SHP77 treated with DMSO at 0.1 percent for 48 hours (cell line): Measurements from ENCODE around the gene HNF1B.
"Not testable (repeated sequence)": the region's sequence is repeated elsewhere in the genome, so short reads cannot be mapped to it uniquely, and the experiment has no call there.

Experiments used
- DNase-seq: peaks from one replicate; lab custom pipeline; 2025; lab: John Stamatoyannopoulos, UW

HNF1B gene, protein sequence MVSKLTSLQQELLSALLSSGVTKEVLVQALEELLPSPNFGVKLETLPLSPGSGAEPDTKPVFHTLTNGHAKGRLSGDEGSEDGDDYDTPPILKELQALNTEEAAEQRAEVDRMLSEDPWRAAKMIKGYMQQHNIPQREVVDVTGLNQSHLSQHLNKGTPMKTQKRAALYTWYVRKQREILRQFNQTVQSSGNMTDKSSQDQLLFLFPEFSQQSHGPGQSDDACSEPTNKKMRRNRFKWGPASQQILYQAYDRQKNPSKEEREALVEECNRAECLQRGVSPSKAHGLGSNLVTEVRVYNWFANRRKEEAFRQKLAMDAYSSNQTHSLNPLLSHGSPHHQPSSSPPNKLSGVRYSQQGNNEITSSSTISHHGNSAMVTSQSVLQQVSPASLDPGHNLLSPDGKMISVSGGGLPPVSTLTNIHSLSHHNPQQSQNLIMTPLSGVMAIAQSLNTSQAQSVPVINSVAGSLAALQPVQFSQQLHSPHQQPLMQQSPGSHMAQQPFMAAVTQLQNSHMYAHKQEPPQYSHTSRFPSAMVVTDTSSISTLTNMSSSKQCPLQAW

DNA sequence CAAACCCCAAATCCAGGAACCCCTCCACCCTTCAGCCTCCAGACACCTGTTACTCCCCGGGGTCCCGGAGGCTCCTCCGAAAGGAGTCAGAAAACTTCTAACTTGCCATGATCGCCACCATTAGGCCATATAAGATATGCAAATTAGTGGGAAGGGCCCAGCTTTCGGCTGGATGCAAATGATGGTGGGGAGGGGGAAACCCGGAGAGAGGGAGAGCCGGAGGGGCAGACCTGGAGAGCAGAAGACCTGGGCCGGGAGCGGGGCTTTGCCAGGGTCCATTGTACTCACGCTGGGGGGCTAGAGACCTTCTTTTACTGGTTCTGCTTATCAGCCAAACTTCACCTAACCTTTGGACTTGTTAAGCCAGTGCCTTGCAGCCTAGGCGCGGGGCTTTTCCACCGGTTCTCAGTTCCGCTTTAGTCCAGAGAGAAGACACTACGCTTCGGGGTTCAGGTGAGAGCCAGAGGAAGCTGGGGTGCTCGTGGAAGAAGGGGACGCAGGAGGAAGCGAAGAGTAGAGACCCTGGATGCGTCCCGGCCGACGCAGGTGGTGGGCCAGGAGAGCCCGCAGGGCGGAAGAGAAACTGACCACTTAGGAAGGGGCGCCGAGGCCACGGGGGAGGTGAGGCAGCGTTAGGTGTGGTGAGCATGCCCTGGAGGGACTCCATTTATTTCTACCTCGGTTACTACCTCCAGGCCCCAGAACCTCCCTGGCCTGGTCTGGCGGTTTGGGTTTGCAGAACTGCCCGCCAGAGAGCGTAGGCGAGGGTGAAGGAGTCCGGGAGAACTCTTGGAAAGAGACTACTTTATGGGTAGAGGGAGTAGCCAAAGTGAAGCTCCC, at the start of gene HNF1B:
TSS of gene HNF1B (minus strand) at position 99 of the 840 bp plus-strand sequence. CDS start 175 bp downstream, outside the sequence.
- DNase-seq: no peak

DNA sequence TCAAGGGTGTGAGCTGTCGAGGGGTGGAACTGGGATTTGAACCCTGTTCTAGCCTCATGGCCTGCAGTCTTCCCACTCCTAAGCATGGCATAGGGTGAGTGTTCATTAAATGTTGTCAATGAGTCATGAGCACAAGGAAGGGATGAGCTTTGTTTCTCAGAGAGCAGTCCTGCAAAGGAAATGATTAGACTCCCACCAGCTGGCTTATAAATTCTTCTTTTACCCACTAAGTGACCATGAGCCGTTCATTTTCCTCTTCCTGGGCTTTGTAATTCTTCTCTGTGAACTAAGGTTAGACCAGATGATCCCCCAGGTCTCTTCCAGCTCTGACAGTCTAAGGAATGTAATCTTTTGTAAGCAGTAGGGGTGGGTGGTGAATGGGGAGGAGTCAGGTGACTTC, 47.9 kb upstream of the HNF1B start:
- no peak for DNase-seq

DNA sequence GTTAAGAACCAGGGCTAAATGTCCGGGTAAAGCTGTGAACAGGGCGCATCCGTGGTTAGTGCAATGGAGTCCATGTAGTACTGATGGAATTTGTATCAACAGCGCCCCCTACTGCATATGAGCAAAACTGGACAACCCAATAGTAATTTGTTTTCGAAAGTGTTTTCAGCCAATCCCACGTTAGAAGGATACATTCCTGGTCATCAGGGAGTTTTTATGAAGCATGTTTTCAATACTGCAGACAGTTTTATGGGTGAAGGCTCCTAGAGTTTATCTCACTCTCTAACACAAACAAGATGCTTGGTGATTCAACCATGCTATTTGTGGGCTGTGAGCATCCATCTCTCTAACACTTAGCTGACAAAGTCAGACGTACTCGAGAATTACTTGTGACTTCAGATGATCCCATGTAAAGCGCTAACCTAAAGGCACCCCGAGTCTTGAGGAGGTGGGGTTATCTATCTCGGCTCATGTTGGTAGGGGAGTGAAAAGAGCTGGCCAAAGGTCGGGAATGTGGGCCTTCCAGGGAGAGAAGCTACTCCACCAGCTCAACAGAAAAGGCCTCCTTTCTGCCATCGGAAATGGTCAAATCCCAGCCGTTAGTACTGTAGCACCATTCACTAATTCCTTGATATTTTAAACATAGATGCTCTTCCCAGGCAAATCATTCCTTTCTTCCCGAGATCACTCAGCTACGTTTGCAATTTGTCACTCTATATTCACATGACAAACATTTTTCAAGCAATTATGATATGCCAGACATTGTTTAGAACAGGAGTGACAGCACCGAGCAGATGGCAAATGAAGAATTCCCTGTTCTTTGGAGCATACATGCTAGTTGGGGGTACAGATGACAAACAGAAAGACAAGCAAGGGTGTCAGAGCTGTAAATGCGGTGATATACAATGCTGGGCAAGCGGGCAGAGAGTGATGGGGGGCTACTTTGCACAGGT, 46.9 kb upstream of the HNF1B start:
- DNase-seq: no peak

DNA sequence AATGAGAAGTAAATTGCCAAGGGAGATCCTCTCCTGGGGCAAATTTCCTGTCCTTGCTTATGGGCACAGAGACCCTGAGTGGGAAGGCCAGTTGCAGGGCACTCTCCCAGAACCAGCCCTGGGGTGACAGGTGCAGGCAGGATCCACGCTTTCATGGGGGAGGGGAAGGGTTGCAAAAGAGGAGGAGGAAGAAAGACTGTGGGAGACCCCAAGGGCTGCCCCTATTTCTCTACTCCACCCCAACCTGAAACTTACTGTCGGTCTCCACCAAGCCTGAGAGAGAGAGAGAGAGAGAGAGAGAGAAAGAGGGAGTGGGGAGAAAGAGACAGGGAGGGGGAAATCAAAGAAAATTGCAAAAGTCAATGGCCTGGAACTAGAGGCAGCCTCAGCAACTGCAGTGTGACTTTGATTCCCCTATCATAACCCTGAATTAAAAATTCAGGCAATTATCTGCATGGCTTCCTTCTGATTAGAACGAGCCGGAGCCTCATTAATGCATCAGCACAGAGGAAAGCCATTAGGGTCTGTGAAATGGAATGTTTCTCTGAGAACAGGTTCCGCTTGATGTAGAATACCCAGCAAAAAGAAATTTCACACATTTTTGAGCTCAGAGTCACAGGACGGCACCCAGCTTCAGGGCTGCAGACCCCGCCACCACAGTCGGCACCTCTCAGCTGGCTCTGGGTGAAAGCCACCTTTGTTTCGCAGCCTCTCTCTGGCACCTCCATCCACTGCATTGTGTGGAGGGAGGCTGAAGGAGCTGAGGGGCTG, 45.1 kb upstream of the HNF1B start:
- DNase-seq: no peak

DNA sequence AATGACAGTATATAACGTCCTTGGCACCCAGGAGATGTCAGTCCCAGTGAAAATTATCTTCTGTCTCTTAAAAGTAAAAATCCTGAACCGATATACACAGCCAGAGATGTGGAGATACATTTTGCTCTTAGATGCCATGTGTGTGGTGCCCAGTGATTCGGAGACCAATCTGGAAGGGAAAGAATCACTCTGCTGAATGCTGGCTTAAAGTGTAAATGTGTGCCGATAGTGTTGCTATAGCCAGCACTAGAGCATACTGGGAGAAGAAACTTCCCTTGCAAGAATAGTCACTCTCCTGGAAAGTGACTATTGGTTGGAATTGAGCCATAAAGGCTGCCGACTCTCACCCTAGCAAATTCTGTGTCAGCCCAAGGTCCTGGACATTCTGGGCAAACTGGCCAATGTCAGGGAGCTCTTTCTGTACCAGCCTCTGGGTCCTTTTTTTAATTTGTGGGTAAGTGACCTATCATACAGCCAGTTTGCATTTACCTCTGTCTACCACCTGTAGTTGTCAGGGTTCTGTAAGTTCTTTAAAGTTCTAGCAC, 44.2 kb upstream of the HNF1B start:
- DNase-seq: no peak

DNA sequence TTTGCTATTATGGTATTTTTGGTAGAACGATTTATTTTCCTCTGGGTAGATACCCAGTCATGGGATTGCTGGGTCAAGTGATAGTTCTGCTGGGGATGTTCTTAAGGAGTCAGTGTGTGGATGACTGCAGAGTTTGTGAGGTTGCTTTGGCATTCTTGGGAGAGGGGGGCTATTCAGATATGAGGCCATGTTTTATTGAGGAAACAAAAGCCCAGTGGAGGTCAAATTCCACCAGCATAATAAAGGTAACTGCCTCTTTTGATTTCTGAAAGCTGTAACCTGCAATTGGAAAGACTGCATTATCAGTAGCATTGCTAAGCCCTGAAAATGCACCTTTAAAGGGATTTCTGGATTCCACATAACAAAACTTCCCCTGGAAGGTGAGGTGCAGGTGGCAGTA, 43.7 kb upstream of the HNF1B start:
- DNase-seq: no peak

DNA sequence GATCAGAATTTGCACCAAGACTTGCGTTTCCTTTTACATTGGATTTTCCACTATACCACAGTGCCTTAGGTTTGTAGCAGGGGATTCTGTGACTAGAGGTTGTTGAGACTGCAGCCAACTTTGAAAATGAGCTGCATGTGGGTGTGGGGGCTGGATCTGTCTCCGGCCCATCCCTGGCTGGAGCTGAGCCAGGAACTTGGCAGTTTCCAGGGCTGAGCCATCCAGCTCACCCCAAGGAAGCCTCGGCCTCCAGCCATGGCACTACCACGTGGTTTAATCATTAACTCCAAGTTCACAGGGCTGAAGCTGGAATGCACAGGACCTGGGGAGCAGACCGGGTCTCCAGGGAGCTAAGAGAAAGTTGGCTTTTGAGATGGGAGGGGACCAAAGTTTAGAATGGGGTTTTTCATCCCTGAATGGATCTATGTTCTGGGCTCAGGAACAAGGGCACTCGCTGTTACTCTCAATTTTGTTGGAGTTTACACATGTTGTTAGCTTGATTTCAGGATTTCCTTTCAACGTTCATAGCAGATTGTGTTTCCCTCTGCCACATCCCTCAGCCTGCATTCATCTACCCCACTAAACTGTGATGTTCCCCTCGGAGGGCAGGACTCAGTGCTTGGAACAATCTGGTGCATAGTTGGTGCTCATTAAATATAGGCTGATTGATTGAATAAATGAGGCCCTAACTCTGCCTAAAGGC, 42.3 kb upstream of the HNF1B start:
- no peak for DNase-seq

DNA sequence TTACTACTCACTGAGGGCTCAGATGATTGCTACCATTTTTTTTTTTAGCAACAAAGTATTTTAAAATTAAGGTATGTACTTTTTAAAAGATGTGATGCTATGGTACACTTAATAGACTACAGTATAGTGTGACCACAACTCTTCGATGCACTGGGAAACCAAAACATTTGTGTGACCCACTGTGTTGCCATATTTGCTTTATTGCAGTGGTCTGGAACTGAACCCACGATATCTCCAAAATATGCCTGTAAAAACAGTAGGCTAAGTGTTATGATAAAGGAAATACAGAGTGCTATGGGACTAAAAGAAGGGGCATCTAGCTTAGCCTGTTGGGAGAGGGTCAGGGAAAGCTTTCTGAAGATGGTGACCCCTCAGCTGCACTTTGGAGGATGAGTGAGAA, 41.6 kb upstream of the HNF1B start:
- DNase-seq: no peak

DNA sequence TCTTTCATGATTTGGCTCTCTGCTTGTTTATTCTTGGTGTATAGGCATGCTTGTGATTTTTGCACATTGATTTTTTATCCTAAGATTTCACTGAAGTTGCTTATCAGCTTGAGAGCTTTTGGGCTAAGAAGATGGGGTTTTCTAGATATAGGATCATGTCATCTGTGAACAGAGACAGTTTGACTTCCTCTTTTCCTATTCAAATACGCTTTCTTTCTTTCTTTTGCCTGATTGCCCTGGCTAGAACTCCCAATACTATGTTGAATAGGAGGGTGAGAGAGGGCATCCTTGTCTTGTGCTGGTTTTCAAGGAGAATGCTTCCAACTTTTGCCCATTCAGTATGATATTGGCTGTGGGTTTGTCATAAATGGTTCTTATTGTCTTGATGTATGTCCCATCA, 37.6 kb upstream of the HNF1B start:
- not testable (repeated sequence) for DNase-seq

DNA sequence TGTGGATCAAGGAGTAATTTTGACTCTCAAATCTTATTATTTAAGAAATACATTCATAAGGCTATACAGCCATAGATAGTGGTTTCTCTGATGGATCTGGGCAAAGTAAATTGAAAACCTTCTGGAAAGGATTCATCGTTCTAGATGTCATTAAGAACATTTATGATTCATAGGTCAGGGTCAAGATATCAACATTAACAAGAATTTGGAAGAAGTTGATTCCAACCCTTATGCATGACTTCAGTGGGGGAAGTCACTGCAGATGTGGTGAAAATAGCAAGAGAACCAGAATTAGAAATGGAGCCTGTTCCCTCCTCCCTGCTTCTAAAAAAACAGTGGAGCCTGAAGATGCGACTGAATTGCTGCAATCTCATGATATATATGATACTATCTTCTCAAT, 36.6 kb upstream of the HNF1B start:
- no peak for DNase-seq

DNA sequence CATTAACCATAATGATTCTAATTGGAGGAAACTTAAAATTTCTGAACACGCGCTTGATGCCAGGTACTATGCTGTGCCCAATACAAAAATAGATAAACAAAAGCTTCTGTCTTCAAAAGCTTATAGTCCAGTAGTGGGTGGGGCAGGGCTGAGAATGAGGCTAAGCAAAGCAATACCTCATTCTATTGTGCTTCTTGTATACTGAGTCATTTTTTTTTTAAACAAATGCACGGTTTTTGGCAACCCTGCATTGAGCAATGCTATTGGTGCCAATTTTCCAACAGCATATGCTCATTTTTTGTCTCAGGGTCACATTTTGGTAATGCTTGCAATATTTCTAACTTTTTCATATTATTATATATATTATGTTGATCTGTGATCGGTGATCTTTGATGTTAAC, 34.7 kb upstream of the HNF1B start:
- no peak for DNase-seq

DNA sequence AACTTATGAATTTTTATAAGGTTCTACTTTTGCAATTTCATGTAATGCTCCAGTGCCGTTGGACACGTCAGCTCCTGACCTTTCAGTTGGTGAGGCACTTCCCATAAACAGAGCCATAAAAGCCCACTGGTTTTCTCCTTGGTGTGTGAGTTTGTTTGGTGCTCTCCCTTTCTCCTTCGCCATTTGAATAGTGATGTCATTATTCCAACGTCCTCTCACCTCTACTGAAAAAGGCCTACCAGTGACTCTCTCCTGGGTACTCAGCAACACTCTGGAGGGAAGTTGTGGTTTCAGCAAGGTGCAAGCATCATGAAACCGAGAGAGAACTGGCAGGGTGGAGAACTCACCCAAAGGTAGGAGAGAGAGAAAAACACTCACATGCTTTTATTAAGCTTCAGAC, 29.6 kb upstream of the HNF1B start:
- DNase-seq: no peak

DNA sequence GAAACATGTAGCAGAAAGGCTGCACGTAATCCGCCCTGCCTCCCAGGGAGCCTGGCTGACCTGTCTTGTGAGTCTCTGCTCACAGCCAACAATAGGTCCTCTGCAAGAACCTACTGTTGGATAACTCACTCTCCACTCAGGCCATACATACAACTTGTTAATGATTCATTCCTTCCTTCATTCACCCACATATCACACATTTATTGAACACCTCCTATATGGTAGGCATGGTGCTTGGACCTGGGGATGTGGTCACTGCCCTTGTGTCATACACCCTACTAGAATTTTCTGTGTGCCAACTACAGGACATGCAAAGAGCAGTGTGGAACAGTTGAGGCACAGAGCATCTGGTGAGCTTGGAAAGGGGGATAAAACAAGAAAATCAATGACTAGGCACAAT, 28.1 kb upstream of the HNF1B start:
- DNase-seq: no peak

DNA sequence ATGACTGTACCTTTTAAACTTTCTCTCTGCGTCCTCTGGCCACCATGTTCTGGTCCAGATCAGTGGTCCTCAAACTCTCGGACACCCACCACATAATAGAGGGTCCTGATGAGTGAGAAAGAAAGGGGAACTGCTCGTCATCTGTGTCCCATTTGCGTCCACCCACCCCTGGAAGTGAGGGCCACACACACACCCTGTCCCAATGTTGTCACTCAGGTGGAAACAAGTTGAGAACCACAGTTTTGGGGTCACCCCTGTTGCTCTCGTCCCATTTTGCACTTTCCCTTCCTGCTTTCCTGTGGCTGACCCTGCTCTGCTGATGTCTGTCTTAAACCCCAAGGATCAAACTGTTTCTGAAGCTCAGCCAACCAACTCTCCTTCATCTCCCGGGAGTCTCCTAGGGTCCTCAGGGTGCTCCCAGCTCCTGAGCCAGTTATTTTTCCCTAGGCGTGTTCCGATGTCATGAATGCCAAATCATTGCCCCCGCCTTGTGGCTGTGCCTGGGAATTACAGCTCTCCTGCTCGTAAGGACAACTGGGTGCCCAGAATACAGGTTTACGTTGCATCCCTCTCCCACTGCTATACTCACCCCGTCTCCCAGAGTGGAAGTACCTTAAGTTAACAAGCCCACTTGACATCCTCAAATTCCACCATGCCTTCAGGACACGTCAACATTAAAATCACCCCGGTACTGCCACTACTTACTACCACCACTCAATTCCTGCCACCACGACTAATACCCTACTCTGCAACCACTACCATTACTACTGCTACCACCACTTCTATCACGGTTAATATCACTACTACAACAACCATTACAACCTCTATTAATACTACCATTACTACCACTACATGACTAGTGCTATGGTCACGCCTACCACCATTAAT, 26.0 kb upstream of the HNF1B start:
- DNase-seq: peak; percentile 2

DNA sequence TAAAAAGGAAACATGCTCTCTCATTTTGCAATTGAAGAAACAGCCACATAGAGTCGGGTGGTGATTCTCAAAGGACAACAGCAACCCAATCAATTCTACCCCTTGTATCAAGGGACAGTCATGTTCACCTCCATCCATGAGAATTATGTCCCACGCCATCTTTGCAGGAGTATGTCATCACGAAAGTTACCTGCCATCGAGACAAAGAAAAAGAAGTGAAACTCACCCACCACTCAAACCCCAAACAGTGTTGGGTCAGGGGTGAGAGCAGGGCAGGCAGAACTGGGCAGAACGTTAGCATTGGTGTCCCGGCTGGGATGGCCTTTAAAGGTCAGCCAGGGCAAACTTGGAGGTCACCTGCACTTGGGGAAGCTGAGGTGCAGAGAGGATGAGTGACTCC, 24.2 kb upstream of the HNF1B start:
- no peak for DNase-seq

DNA sequence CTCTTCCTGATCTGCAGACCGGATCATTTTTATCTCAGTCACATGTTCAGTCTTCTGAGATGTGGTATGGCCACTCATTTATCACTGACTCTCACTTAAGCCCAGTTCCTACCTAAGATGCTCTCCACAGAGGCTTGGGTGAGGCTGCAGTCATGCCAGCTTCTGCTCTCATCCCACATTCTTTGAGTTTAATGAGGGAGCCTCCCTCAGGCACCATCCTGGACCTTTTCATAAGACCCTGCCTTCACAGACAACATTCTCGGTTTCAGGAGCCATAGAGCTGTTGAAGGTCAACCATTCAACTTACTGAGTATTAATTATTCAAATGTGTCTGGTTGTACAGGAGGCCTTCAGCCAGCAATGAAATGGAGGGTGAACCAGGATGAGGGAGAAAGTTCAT, 23.6 kb upstream of the HNF1B start:
- no peak for DNase-seq

DNA sequence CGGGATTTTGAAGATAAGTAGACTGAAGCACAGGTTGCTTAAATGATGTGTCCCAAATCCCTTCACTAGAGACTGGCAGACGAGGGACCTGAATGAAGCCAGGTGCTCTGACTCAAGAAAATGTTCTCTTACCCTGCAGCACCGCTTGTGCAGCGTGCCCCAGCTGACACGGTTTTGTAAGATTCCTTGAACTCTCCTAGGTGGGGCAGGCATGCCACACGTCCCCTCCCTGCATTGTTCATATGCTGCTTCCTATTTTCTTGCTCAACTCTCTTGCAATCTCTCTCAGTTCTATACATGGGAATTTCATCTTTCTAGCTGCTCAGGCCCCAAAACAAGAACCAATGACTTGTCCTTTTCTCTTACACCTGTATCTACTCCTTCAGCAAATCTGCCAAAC, 22.1 kb upstream of the HNF1B start:
- no peak for DNase-seq

DNA sequence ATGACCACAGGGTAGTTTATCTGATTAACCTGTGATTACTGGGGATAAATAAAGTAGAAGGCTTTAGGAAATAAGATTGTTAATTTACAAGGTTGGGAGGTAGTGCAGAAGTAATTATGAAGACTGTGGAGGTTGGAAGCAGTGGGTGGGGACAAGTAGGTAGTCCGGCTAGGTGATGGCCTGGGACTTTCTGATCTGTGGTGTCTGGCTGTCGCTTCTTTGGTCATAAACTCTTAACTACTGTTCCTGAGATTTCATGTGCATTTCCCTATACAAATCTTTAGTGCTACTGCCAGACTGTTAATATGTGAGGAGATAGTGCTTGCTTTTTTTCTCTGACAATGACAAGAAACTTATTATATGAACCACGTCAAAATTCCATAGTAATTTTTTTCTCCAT, 19.5 kb upstream of the HNF1B start:
- no peak for DNase-seq

DNA sequence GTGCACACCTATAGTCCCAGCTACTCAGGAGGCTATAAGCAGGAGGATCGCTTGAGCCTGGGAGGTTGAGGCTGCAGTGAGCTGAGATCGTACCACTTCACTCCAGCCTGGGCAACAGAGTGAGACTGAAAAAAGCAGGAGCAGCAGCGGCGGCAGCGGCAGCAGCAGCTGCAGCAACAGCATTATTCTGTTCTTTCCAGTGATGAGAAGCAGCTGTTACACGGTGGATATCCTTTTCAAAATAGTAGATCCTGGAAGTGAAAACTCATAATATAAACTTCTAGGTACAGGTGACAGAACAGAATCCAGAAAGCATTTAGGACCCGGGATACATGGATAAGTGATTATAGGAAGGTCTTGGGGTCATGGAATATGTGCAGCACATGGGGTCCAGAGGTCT, 17.8 kb upstream of the HNF1B start:
- DNase-seq: no peak
